ENCODE results near the gene KRTAP12-3.
"Not testable (repeated sequence)": the region's sequence is repeated elsewhere in the genome, so short reads cannot be mapped to it uniquely, and the experiment has no call there.

GRCh38 chr21:44646366-44647221 is 11.1 kb upstream of the KRTAP12-3 start, which contains the start of gene KRTAP10-11:
- TF ChIP-seq, protein P1, sequence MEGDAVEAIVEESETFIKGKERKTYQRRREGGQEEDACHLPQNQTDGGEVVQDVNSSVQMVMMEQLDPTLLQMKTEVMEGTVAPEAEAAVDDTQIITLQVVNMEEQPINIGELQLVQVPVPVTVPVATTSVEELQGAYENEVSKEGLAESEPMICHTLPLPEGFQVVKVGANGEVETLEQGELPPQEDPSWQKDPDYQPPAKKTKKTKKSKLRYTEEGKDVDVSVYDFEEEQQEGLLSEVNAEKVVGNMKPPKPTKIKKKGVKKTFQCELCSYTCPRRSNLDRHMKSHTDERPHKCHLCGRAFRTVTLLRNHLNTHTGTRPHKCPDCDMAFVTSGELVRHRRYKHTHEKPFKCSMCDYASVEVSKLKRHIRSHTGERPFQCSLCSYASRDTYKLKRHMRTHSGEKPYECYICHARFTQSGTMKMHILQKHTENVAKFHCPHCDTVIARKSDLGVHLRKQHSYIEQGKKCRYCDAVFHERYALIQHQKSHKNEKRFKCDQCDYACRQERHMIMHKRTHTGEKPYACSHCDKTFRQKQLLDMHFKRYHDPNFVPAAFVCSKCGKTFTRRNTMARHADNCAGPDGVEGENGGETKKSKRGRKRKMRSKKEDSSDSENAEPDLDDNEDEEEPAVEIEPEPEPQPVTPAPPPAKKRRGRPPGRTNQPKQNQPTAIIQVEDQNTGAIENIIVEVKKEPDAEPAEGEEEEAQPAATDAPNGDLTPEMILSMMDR (IDR thresholded peaks at IDR 0.05) = not testable (repeated sequence)
- not testable (repeated sequence) for TF ChIP-seq POLR2A (IDR thresholded peaks at IDR 0.05)

All from heart left ventricle (tissue), 13 donors.